ENCODE data around the gene ZNF485.

DNA sequence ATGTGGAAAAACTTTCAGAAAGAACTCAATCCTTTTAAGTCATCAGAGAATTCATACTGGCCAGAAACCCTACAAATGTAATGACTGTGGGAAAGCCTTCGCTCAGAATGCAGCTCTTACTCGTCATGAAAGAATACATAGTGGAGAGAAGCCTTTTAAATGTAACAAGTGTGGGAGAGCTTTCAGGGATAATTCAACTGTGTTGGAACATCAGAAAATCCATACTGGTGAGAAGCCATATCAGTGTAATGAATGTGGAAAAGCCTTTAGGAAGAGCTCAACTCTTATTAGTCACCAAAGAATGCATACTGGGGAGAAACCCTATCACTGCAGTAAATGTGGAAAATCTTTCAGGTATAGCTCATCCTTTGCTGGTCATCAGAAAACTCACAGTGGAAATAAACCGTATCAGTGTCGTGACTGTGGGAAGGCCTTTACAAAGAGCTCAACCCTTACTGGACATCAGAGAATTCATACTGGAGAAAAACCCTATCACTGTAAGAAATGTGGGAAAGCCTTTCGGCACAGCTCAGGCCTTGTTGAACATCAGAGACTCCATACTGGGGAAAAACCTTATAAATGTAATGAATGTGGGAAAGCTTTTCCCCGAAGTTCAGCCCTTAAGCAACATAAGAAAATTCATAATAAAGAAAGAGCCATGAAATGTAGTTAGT is 10.6 kb downstream of the ZNF485 start:
- no peak for TF ChIP-seq EZH2 (IDR thresholded peaks at IDR 0.05; ENCODE audit: borderline replicate concordance, control insufficient read depth, low read depth, low read length)
- TF ChIP-seq POLR2A (IDR thresholded peaks at IDR 0.05; ENCODE audit: low read depth, low read length): no peak
- TF ChIP-seq, protein P1, sequence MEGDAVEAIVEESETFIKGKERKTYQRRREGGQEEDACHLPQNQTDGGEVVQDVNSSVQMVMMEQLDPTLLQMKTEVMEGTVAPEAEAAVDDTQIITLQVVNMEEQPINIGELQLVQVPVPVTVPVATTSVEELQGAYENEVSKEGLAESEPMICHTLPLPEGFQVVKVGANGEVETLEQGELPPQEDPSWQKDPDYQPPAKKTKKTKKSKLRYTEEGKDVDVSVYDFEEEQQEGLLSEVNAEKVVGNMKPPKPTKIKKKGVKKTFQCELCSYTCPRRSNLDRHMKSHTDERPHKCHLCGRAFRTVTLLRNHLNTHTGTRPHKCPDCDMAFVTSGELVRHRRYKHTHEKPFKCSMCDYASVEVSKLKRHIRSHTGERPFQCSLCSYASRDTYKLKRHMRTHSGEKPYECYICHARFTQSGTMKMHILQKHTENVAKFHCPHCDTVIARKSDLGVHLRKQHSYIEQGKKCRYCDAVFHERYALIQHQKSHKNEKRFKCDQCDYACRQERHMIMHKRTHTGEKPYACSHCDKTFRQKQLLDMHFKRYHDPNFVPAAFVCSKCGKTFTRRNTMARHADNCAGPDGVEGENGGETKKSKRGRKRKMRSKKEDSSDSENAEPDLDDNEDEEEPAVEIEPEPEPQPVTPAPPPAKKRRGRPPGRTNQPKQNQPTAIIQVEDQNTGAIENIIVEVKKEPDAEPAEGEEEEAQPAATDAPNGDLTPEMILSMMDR (IDR thresholded peaks at IDR 0.05 in 2 of 3, conservative IDR thresholded peaks at IDR 0.05 in 1 of 3; ENCODE audit: control insufficient read depth in 2 of 3, extremely low read depth in 1 of 3, insufficient read depth in 1 of 3, low read depth in 3 of 3, low read length in 3 of 3): no peak
- no peak for TF ChIP-seq YBX1 (IDR thresholded peaks at IDR 0.05)
- TF ChIP-seq MXI1 (IDR thresholded peaks at IDR 0.05; ENCODE audit: low read depth, low read length): no peak
- TF ChIP-seq GATAD2B (conservative IDR thresholded peaks at IDR 0.05; ENCODE audit: low read depth): no peak
- TF ChIP-seq TCF7 (IDR thresholded peaks at IDR 0.05; ENCODE audit: borderline replicate concordance): no peak
- TF ChIP-seq POLR2AphosphoS5 (IDR thresholded peaks at IDR 0.05; ENCODE audit: low read length): no peak
